Activated CD4-positive, CD25-positive, alpha-beta regulatory T cell treated with anti-CD3 and anti-CD28 coated beads, Interleukin-2, amount 50 U/mL, for 24 hours (primary cell): ENCODE measurements around the gene CCDC190.
"Not testable (repeated sequence)": the region's sequence is repeated elsewhere in the genome, so short reads cannot be mapped to it uniquely, and the experiment has no call there.

ENCODE experiments used
- ATAC-seq, 2 donors: fragments of 150-1000 bp; cut with Tn5 transposase; one replicate each; pipeline ENCODE4 v1.10.0; 2021; ENCODE audit warnings: mild to moderate bottlenecking in 1 of 2, moderate library complexity in 1 of 2

CCDC190 gene

DNA sequence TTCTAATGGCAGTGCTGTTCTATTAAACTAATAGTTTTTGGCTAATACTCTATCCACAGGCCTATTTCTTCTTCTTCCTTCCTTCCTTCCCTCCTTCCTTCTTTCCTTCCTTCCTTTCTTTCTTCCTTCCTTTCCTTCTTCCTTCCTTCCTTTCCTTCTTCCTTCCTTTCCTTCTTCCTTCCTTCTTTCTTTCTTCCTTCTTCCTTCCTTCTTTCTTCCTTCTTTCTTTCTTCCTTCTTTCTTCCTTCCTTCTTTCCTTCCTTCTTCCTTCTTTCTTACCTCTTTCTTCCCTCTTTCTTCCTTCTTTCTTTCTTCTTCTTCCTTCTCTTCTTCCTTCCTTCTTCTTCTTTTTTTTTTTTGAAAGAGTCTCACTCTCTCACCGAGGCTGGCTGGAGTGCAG, 31.7 kb downstream of the CCDC190 start:
- ATAC-seq: no peak

DNA sequence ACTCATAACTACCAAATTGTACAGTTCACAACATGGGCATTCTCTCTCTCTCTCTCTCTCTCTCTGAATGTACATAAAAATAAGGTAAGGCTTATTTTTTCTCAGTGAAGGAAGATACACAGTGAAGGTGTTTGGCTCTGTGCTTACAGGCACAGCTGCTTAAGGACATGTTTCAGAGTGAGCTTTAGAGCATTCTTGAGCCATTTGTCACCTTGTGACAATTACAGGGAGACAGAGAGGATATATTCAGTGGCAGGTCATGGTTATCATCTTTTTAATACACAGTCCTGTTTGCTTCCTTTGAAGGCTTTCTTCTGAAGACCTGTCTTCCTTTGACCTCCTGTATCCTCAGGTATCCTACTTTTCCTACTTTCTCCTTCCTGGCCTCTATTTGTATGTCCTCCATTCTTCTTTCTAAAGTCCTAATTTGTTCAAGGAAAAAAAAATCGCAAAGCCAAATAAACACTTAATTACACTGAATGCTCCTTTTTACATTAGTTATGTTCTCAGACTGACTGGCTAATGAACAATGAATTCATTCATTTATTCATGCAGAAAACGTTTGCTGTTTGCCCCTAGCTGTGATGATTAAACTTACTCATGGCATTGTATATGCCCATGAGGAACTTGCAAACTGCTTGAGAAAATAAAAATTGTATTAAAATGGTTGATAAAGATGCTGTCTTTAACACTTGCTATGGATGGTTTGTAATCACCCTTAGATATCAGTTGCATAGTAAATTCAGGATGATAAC, 37.0 kb downstream of the CCDC190 start:
- no peak for ATAC-seq

- peak; percentile 82 to 91 for ATAC-seq
Observed at GRCh38 chr1:162823231-162823630, 37.7 kb downstream of the CCDC190 start.

- ATAC-seq: peak; percentile 18 to 39
Observed at GRCh38 chr1:162822391-162823200, 38.4 kb downstream of the CCDC190 start.

DNA sequence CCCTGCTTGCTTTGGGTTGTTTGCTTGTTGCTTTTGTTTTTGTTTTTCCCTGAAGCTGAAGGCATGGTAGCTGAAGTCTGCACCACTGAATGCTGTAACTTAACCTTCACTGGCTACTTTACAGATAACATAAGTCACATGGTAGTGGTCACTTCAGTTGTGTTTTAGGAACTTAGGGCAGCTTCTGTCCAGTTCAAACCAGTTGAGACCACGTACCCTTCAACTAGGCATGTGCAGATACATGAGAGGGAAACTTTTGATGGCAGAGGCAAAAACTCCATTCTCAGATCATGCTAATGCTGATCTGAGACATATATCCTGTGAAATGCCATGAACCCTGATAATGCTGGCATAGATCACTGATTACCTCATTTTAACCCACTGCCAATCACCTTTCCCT, 42.3 kb downstream of the CCDC190 start:
- not testable (repeated sequence) for ATAC-seq

DNA sequence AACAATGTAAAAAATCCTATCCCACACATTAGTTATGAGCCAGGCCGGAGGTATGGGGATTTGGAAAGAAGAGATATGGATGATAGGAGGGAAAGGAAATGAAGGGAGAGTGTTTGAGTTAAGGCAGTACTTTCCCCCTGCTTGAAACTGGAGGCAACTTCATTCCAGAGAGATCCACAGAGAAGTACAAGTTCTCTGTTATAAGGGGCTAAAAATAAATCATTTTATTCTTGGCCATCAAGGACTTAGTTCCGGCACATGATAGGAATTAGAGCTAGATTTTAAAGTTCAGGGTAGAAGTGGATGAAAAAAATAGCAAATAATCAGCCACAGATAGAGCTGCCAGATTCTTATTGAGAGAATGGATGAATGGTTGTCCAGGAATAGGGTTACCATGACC, 42.8 kb downstream of the CCDC190 start:
- ATAC-seq: not testable (repeated sequence)

DNA sequence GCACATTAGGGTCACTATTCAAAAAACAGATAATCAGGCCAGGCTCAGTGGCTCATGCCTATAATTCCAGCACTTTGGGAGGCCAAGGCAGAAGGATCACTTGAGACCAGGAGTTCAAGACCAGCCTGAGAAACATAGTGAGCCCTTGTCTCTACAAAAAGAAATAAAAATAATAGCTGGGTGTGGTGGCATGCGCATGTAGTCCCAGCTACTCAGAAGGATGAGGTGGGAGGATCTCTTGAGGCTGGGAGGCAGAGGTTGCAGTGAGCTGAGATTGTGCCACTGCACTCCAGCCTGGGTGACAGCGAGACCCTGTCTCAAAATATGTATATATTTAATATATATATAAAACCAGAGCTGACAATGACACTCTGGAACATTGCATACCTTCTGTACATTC, 48.6 kb downstream of the CCDC190 start:
- ATAC-seq: not testable (repeated sequence)

GRCh38 chr1:162807503-162807902, 53.5 kb downstream of the CCDC190 start:
- ATAC-seq: not testable (repeated sequence)
